H1 (cell line): Measurements from ENCODE around the gene WDR90. TPM values are rescaled to one million over a fixed set of nuclear protein-coding genes. Genes with fewer than 3 reads are reported as not detected.

ENCODE experiments used
- CBX8 ChIP-seq: fragments of 300-800, 300-1000 bp; sonication (generic); IDR thresholded peaks from 2 replicates; pipeline ENCODE4 v1.7.1; 2016; ENCODE audit warnings: low read depth, low read length, borderline replicate concordance
- RBBP5 ChIP-seq: IDR thresholded peaks from 2 replicates; pipeline ENCODE4 v1.7.1; 2012; ENCODE audit warnings: low read depth, mild to moderate bottlenecking, inconsistent platforms, low read length, moderate library complexity, borderline replicate concordance
- polyA plus RNA-seq, 7 experiments: library from polyadenylated mRNA; depleted of rRNA in 3 of 7; stranded (reverse) in 5 of 7; unstranded in 2 of 7; fragments of >200 nt in 5 of 7; fragments of 200-250 nt in 2 of 7; gene quantifications; 1 replicate in 5 of 7; 2 replicates in 1 of 7; 4 replicates in 1 of 7; pipeline versions ENCODE4 v1.2.1 to v1.2.3, GENCODE V29; 2011 to 2013; ENCODE audit warnings: missing spikeins in 2 of 7, mixed read lengths in 2 of 7
- total RNA-seq: library from RNA; stranded (reverse); fragmentation: NEBNext Ultra II Directional; extraction: Animal tissue kit (Norgen Biotek cat#: 25700); gene quantifications from 2 replicates; pipeline ENCODE4 v1.2.1, GENCODE V29; 2021

WDR90 gene
- total and polyA plus RNA-seq, 2 of the 8 experiments (the other 6 are each of a cell fraction or from before 2014, with no cell fraction given) = 24.0 to 47.2 TPM

GRCh38 chr16:678209-678857 lies 29.2 kb downstream of the WDR90 start (continued):
- no peak for TF ChIP-seq CBX8
- no peak for TF ChIP-seq RBBP5
